Kidney (tissue), 14 donors: ENCODE data around the gene ACVR2B. TPM values are rescaled to one million over a fixed set of nuclear protein-coding genes. Genes with fewer than 3 reads are reported as not detected.
A peak's percentile ranks its signal among the peaks of the same experiment; 100 is the strongest.

Experiments used
- DNase-seq, 5 donors: peaks; one replicate each; pipeline ENCODE4 v3.0.0-alpha.2; 2013 to 2020
- FAIRE-seq: peaks from 2 replicates; lab custom pipeline; 2012; peaks lifted over from hg19 to GRCh38; lab: Jason Lieb, UNC
- H3K27ac ChIP-seq, 2 donors: one replicate each; pipeline ENCODE4 v1.7.0; 2013; ENCODE audit warnings: low read depth in 2 of 2, low read length in 2 of 2, inconsistent platforms in 1 of 2
- H3K27me3 ChIP-seq: one replicate; pipeline ENCODE4 v1.7.1; 2013; ENCODE audit warnings: low read length, inconsistent platforms; ENCODE audit not compliant: control insufficient read depth, insufficient read depth
- H3K36me3 ChIP-seq, 3 donors: one replicate each; pipeline versions ENCODE4 v1.7.0 to v1.7.1; 2013; ENCODE audit warnings: low read length in 3 of 3, control low read depth in 1 of 3, inconsistent platforms in 1 of 3; ENCODE audit not compliant: insufficient read depth in 3 of 3, control insufficient read depth in 2 of 3
- H3K4me1 ChIP-seq, 3 donors: one replicate each; pipeline versions ENCODE4 v1.7.0 to v1.7.1; 2013; ENCODE audit warnings: low read length in 3 of 3, inconsistent platforms in 1 of 3, low read depth in 1 of 3; ENCODE audit not compliant: control insufficient read depth in 2 of 3, insufficient read depth in 2 of 3
- H3K4me3 ChIP-seq, 3 donors: one replicate each; pipeline versions ENCODE4 v1.7.0 to v1.8.1; 2013; ENCODE audit warnings: low read length in 3 of 3, control low read depth in 1 of 3, inconsistent platforms in 1 of 3
- H3K9ac ChIP-seq, 3 donors: one replicate each; pipeline versions ENCODE4 v1.7.0 to v1.7.1; 2013; ENCODE audit warnings: low read length in 3 of 3, control low read depth in 1 of 3, inconsistent platforms in 1 of 3
- H3K9me3 ChIP-seq, 3 donors: one replicate each; pipeline versions ENCODE4 v1.7.0 to v1.7.1; 2013; ENCODE audit warnings: low read length in 3 of 3, control low read depth in 1 of 3, inconsistent platforms in 1 of 3; ENCODE audit not compliant: control insufficient read depth in 2 of 3, insufficient read depth in 1 of 3
- CTCF ChIP-seq: IDR thresholded peaks from 3 replicates; pipeline ENCODE4 v1.5.1; 2012; ENCODE audit warnings: mild to moderate bottlenecking, moderate library complexity, borderline replicate concordance; ENCODE audit not compliant: insufficient read depth; ENCODE audit errors: extremely low read depth
- intact Hi-C: fragments of 100-400 bp; cut with DNase I; formaldehyde crosslinking; loops from one replicate; pipeline ENCODE4 v1.11.1; 2022
- polyA plus RNA-seq: library from polyadenylated mRNA; stranded (reverse); fragments of 350-450 nt; fragmentation: Illumina TruSeq; extraction: RNeasy Lipid Tissue Mini Kit (QIAGEN cat#74804); gene quantifications from one replicate; pipeline ENCODE4 v1.2.3, GENCODE V29; 2014; ENCODE audit warnings: low read depth, low replicate concordance; ENCODE audit not compliant: insufficient read depth
- total RNA-seq: library from RNA; stranded (reverse); fragmentation: NEBNext Ultra II Directional; extraction: Animal tissue kit (Norgen Biotek cat#: 25700); gene quantifications from one replicate; pipeline ENCODE4 v1.2.1, GENCODE V29; 2021
- donor health status: control.
- donor health status: control.
- donor health status: control.
- donor health status: control.
- donor health status: control.
- donor health status: DM: yes; HTN: yes; CAD: no.
- donor health status: Normal renal cell carcinoma (clear cell type).

Gene ACVR2B
- total and polyA plus RNA-seq, 2 donors from 2014 or later: 1.2 to 11.2 TPM

GRCh38 chr3:38521391-38521987 is 67.8 kb downstream of the ACVR2B start:
- DNase-seq: peak in 4 of 5 donors; percentile 83 to 89 (median 85)
- H3K36me3 ChIP-seq: peaks cover 0 to 13% (median 10%) of the 10 kb centered on the region in 3 donors

GRCh38 chr3:38522002-38522401 is 68.3 kb downstream of the ACVR2B start:
- no peak for TF ChIP-seq CTCF
- Histone ChIP-seq H3K9ac (no peak overlapping the region), H3K4me3 (no peak overlapping the region), H3K4me1 (no peaks in the 10 kb centered on the region), H3K27ac (no peak overlapping the region), H3K36me3 (peaks cover 0 to 13% (median 10%) of the 10 kb centered on the region in 3 donors), H3K9me3 (no peaks in the 10 kb centered on the region), H3K27me3 (no peaks in the 10 kb centered on the region)
- intact Hi-C loops: loop anchor here (10.0 kb wide), 1 partner anchor 133 kb away; no protein-coding TSS in a partner anchor
- FAIRE-seq (no peak), DNase-seq (no peak)

More at GRCh38 chr3:38521391-38521987, 67.8 kb downstream of the ACVR2B start:
- FAIRE-seq: no peak
- Histone ChIP-seq H3K9ac (no peak overlapping the region), H3K9me3 (no peaks in the 10 kb centered on the region), H3K27me3 (no peaks in the 10 kb centered on the region), H3K4me3 (no peak overlapping the region), H3K4me1 (no peaks in the 10 kb centered on the region), H3K27ac (no peak overlapping the region)
- peak; percentile 87 for TF ChIP-seq CTCF
- intact Hi-C loops: loop anchor here (10.0 kb wide), 1 partner anchor 133 kb away; no protein-coding TSS in a partner anchor

- H3K4me1 ChIP-seq: no peaks in the 10 kb centered on the region
- FAIRE-seq (no peak), DNase-seq (no peak)
- H3K9ac ChIP-seq: no peak overlapping the region
- H3K27me3 ChIP-seq: no peaks in the 10 kb centered on the region
- H3K9me3 ChIP-seq: no peaks in the 10 kb centered on the region
- TF ChIP-seq CTCF: no peak
- H3K36me3 ChIP-seq: peaks cover 0 to 13% (median 10%) of the 10 kb centered on the region in 3 donors
- H3K27ac ChIP-seq: no peak overlapping the region
- intact Hi-C loops: loop anchor here (10.0 kb wide), 1 partner anchor 131 kb away; no protein-coding TSS in a partner anchor
- no peak overlapping the region for H3K4me3 ChIP-seq
Measured at GRCh38 chr3:38524141-38524739, 70.5 kb downstream of the ACVR2B start.
